DND-41 (cell line): Measurements from ENCODE around the gene FBXW5.

Experiments
- EZH2 ChIP-seq: IDR thresholded peaks from 3 replicates; pipeline ENCODE4 v1.6.1; 2012; ENCODE audit warnings: borderline replicate concordance, low read depth, mild to moderate bottlenecking, moderate library complexity, low read length, inconsistent platforms; ENCODE audit not compliant: severe bottlenecking
- TF ChIP-seq, protein P1 (sequence below): IDR thresholded peaks from 2 replicates; pipeline ENCODE4 v1.5.1; 2012; ENCODE audit warnings: borderline replicate concordance, low read length, moderate library complexity, mild to moderate bottlenecking; ENCODE audit not compliant: poor library complexity, severe bottlenecking; ENCODE audit errors: extremely low read depth

DNA sequence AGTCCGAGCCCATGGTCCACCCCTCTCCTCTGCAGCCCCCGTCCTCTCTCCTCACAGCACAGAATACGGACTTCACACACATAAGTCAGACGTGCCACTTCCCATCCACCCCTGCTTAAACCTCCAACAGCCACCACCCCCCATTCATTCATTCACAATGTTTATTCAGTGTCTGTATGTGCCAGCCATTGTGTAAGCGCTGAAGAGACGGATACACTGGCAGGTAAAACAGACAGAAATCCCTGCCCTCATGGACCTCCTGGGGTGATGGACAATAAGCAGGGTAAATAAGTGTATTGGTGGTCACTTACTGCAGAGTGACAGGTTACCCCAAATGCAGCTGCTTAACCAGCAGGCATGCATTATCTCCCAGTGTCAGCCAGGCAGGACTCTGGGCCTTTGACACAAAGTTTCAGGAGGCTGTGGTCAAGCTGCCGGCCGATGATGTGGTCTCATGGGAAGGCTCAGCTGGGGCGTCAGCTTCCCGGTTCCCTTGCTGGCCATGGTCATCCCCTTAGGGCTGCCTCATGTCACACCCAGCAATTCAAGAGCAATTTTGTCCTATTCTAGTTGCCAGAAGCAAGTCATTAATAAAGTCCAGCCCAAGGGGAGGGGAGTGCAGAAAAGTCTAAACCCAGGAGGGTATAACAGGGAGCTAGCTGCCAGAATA lies 45.8 kb upstream of the FBXW5 start:
- TF ChIP-seq, protein P1, sequence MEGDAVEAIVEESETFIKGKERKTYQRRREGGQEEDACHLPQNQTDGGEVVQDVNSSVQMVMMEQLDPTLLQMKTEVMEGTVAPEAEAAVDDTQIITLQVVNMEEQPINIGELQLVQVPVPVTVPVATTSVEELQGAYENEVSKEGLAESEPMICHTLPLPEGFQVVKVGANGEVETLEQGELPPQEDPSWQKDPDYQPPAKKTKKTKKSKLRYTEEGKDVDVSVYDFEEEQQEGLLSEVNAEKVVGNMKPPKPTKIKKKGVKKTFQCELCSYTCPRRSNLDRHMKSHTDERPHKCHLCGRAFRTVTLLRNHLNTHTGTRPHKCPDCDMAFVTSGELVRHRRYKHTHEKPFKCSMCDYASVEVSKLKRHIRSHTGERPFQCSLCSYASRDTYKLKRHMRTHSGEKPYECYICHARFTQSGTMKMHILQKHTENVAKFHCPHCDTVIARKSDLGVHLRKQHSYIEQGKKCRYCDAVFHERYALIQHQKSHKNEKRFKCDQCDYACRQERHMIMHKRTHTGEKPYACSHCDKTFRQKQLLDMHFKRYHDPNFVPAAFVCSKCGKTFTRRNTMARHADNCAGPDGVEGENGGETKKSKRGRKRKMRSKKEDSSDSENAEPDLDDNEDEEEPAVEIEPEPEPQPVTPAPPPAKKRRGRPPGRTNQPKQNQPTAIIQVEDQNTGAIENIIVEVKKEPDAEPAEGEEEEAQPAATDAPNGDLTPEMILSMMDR, result no peak
- TF ChIP-seq EZH2, result no peak
